Nephron progenitor cell (in vitro differentiated cells): ENCODE measurements around the gene ZBTB7B.

ENCODE experiments used
- DNase-seq: peaks from one replicate; pipeline ENCODE4 v3.0.0; 2021
- H3K27ac Mint-ChIP-seq: 2 replicates; pipeline ENCODE4 v1.8.0; 2021; ENCODE audit warnings: mild to moderate bottlenecking, moderate library complexity, mixed read lengths
- H3K27me3 Mint-ChIP-seq: 2 replicates; pipeline ENCODE4 v1.8.0; 2021; ENCODE audit warnings: mild to moderate bottlenecking, low read depth, mixed read lengths; ENCODE audit not compliant: poor library complexity
- H3K36me3 Mint-ChIP-seq: 2 replicates; pipeline ENCODE4 v1.8.0; 2021; ENCODE audit warnings: low read depth, mixed read lengths
- H3K4me1 Mint-ChIP-seq: 2 replicates; pipeline ENCODE4 v1.8.0; 2021; ENCODE audit warnings: mixed read lengths
- H3K4me3 Mint-ChIP-seq: 2 replicates; pipeline ENCODE4 v1.8.0; 2021; ENCODE audit warnings: mild to moderate bottlenecking, moderate library complexity, mixed read lengths
- H3K9me3 Mint-ChIP-seq: 2 replicates; pipeline ENCODE4 v1.8.0; 2021; ENCODE audit warnings: mild to moderate bottlenecking, moderate library complexity, mixed read lengths
- CTCF ChIP-seq: fragments of 200-600 bp; sonication (generic); IDR thresholded peaks from 2 replicates; pipeline ENCODE4 v1.5.0; 2021; ENCODE audit warnings: antibody characterized with exemption

ZBTB7B gene

GRCh38 chr1:155049651-155050559 lies 47.3 kb downstream of the ZBTB7B start:
- peak overlapping the region; percentile 29 for H3K27ac Mint-ChIP-seq
- H3K27me3 Mint-ChIP-seq: peaks cover 11% of the 10 kb centered on the region
- no peak for DNase-seq
- no peaks in the 10 kb centered on the region for H3K9me3 Mint-ChIP-seq
- H3K36me3 Mint-ChIP-seq: no peaks in the 10 kb centered on the region
- peaks cover 60% of the 10 kb centered on the region for H3K4me1 Mint-ChIP-seq
- H3K4me3 Mint-ChIP-seq: peak overlapping the region; percentile 82
- TF ChIP-seq CTCF: no peak

GRCh38 chr1:155050560-155051341 lies 48.1 kb downstream of the ZBTB7B start, which contains the start of gene ADAM15:
Gene ADAM15 (plus strand): TSS chr1:155051316. CDS start chr1:155051387, 71 bp downstream.
- Mint-ChIP-seq H3K4me3 (peak within 1 kb of the TSS; percentile 84), H3K4me1 (peaks cover 51% of the 10 kb centered on the region), H3K36me3 (no peaks in the 10 kb centered on the region), H3K9me3 (no peaks in the 10 kb centered on the region), H3K27me3 (peaks cover 11% of the 10 kb centered on the region), H3K27ac (no peak within 1 kb of the TSS)
- peak; percentile 92 for DNase-seq
- peak; percentile 91 for TF ChIP-seq CTCF

GRCh38 chr1:155051342-155051776 lies 48.8 kb downstream of the ZBTB7B start:
- Mint-ChIP-seq H3K27ac (no peak overlapping the region), H3K4me1 (peaks cover 51% of the 10 kb centered on the region)

GRCh38 chr1:155051777-155052398 lies 49.3 kb downstream of the ZBTB7B start:
- peaks cover 49% of the 10 kb centered on the region for H3K4me1 Mint-ChIP-seq
- no peak for TF ChIP-seq CTCF
- H3K4me3 Mint-ChIP-seq: peak overlapping the region; percentile 84
- peaks cover 11% of the 10 kb centered on the region for H3K27me3 Mint-ChIP-seq
- peak; percentile 37 for DNase-seq
- H3K27ac Mint-ChIP-seq: no peak overlapping the region
- H3K36me3 Mint-ChIP-seq: no peaks in the 10 kb centered on the region
- no peaks in the 10 kb centered on the region for H3K9me3 Mint-ChIP-seq

More at GRCh38 chr1:155051342-155051776, 48.8 kb downstream of the ZBTB7B start:
- no peaks in the 10 kb centered on the region for H3K36me3 Mint-ChIP-seq
- H3K27me3 Mint-ChIP-seq: peaks cover 11% of the 10 kb centered on the region
- H3K9me3 Mint-ChIP-seq: no peaks in the 10 kb centered on the region
- TF ChIP-seq CTCF: no peak
- DNase-seq: no peak
- H3K4me3 Mint-ChIP-seq: peak overlapping the region; percentile 84

GRCh38 chr1:155052439-155053395 lies 50.1 kb downstream of the ZBTB7B start:
- no peak for DNase-seq
- TF ChIP-seq CTCF: no peak
- Mint-ChIP-seq H3K9me3 (no peaks in the 10 kb centered on the region), H3K4me3 (peak overlapping the region; percentile 84), H3K27ac (no peak overlapping the region), H3K4me1 (peaks cover 42% of the 10 kb centered on the region), H3K27me3 (peaks cover 11% of the 10 kb centered on the region), H3K36me3 (no peaks in the 10 kb centered on the region)
